SH-SY5Y (cell line): ENCODE measurements around the gene GUCA1C.

Source experiments
- GATA2 ChIP-seq: IDR thresholded peaks from 2 replicates; pipeline ENCODE4 v1.6.1; 2011; ENCODE audit warnings: mild to moderate bottlenecking, low read depth, low read length
- GATA3 ChIP-seq: IDR thresholded peaks from 2 replicates; pipeline ENCODE4 v1.6.1; 2011; ENCODE audit warnings: low read depth, mild to moderate bottlenecking, low read length, moderate library complexity

DNA sequence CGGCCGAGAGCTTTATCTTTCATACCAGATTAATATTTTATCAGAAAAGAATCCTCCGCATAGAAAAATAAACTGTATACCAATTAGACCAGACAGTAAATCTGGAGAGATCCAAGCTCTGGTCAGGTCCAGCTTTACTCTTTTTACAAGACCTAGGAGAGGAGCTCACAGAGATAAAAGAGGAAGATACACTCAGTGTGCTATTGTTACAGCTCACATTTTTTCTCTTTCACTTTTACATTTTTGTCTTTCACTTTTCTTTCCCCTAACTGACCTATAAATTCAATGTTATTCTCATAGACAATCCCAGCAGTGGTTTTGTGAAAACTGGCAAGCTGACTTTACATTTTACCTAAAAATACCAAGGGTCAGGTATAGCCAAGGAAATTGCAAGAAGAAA is 55.8 kb downstream of the GUCA1C start:
- no peak for TF ChIP-seq GATA3
- no peak for TF ChIP-seq GATA2
